CD4-positive, alpha-beta T cell treated with Interleukin-15 for 1 hour (primary cell): ENCODE results near the gene CCDC85C.
A peak's percentile ranks its signal among the peaks of the same experiment; 100 is the strongest.

Experiments used
- DNase-seq: peaks from one replicate; pipeline ENCODE4 v3.0.0-alpha.2; 2020

Gene CCDC85C

DNA sequence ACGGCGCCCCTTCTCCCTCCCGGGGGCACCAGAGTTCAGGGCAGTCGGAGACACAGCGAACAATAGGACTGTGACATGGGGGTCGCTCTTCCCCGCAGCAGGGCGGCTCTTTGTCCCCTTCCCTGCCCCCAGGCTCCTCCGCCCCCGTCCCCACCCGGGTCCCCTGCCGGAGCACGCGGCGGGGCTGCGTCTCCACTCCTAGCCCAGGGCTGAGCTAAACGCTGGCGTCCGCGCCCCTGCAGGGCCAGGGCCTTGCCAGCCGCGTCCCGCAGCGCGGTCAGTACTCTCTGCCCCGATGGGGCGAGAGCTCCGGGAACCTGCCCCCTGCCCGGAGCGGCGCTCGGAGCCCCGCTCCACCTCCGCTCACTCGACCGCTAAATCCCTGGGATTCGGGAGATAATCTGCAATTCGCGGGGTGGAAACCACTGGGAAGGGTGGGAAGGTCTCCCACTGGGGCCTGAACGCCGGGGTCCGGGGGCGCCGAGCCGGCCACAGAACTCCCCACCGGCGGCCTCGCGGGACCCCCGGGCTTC is 825 bp upstream of the CCDC85C start:
- no peak for DNase-seq

DNA sequence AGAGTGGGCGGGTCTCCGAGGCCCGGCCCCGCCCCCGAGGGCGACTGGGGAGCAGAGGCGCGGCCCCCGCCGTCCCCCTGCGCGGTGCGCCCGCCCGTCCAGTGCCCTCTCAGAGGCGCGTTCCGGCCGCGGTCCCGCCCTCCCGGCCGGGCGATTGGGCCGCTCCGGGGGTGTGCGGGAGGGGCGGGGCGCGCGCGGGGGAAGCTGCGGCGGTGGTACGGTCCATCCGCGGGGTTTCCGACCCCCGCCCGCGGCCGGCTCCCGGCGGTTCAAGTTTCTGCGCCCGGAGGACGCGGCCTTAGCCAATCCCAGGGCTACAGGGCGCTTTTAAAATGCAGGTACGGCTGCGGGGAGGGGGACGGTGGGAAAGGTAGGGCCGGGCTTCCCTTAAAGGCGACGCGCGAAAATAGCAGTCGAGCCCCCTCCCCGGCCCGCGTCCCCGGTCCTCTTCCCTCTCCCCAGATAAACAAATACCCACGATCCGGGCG is 315 bp upstream of the CCDC85C start:
- peak; percentile 95 for DNase-seq

GRCh38 chr14:99602788-99603415 is 1.1 kb downstream of the CCDC85C start:
- no peak for DNase-seq

DNA sequence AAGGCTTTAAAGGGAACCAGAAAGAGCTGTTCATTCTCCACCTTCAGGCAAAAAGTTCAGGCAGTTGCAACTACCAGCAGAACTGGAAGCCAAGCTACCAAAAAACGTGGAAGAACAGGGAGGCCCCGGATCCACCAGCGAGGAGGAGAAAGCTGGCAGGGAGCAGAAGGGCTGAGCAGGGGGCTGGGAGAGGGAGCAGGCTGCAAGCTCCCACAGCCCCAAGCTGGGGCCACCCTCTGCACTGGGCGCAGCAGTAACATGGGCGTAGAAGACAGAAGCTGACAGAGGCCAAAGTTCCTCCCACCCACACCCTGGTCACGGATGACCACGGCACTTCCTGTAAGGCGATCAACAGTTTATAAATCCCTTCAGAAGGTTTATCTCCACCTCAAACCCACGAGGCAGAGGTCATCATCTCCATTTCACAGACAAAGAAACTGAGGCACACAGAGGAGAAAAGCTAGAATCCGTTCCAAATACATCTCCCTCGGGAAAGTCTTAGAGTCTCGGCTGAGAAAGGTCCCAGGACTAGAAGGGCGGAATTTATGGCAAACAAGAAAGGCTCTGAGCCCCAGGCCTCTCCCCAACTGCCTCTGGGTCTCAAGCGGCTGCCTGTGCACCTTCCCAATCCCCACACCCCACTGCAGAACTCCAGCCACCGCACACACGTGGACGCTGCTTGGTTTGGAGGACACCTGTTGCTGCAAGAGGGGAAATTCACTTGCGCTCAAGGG is 1.8 kb downstream of the CCDC85C start:
- no peak for DNase-seq

- no peak for DNase-seq
Observed at GRCh38 chr14:99601361-99601831, 2.6 kb downstream of the CCDC85C start.

DNA sequence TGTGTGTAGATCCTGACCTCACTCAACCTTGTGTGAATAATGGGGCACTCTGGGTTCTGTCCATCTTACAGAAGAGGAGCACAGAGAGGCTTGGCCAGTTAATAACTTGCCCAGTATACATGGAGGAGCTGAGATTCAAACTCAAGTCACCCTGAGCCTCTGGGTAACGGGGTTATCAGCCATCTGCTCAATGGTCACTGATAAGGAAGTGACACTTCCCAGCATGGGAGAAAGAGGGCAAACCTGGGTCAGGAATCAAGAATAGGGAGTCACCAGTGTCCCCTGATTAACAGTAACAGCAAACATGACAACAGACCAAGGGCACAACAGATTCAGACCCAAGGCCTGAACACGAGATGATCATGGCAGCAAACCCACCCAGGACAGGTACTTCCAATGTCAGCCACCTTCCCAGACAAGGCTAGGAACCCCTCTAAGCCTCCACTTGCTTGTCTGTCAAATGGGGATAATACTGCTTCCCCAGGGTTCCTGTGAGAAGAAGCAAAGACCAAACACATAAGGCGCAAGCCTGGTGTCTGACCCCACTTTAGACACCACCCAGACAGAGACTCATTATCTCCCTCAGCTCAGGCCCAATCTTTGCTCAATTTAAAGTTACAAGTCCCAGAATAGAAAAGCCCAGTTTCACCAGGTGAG is 3.6 kb downstream of the CCDC85C start:
- DNase-seq = no peak

DNA sequence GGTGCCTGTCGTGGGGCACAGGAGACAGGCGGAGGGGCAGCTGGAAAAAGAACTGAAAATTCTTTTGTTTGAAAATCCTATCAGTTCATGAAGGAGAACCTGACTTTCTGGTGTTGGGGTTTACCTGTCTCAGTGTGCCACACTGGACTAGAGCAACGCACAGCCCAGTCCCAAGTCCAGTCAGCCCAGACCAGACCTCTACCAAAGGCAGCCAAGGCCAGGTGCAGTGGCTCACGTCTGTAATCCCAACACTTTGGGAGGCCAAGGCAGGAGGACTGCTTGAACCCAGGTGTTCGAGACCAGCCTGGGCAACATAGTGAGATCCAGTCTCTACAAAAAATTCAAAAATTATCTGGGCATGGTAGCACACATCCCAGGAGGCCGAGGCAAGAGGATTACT is 4.6 kb downstream of the CCDC85C start:
- DNase-seq = no peak

DNA sequence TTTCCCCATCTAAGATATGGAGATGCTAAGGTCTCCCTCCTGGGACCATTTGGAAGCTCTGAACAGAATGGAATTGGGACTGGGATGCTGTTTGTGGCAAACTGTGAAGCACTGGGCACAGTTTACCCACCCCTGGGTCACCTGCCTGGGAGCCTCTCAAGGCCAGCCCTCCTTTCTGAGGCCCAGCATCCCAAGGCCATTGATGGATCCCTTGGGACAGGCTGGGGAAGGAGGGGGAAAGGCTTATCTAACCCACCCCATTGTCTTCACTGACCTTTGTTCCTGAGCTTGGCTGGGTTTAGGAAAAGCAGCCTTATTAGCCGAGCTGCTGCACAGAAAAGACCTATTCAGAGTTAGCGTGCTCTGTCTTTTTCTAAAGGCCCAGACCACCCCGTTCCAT is 5.2 kb downstream of the CCDC85C start:
- DNase-seq = no peak

DNA sequence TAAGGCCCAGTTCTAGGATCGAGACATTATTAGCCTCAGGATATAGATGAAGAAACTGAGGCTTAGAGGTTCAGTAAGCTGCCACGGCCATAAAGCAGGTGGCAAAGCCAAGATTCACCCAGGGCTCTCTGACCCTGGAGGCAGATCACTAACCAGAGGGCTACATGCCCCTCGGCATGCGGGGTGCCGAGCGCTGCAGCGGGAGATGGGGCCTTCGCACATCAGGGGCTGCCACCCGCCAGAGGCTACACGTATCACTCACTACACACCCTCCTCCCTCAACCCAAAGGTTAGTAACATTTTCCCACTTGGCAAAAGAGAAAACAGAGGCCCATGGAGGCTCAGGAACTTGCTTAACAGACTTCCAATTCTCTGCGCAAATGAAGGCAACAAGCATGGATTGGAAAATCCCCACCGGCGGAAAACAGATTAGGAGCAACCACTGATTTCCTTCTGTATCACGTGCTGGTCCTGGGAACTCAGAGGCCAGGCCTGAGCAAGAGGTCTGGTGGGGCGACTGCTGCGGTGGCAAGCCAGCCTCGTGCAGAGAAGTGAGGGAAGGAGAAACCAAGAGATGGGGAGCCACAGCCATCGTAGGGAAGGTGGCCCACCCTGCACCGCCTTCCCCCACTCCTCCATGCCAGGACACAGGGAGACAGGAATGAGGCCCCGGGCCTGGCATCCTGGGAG is 6.0 kb downstream of the CCDC85C start:
- DNase-seq = no peak

- DNase-seq = no peak
Observed at GRCh38 chr14:99596772-99597171, 7.2 kb downstream of the CCDC85C start.

DNA sequence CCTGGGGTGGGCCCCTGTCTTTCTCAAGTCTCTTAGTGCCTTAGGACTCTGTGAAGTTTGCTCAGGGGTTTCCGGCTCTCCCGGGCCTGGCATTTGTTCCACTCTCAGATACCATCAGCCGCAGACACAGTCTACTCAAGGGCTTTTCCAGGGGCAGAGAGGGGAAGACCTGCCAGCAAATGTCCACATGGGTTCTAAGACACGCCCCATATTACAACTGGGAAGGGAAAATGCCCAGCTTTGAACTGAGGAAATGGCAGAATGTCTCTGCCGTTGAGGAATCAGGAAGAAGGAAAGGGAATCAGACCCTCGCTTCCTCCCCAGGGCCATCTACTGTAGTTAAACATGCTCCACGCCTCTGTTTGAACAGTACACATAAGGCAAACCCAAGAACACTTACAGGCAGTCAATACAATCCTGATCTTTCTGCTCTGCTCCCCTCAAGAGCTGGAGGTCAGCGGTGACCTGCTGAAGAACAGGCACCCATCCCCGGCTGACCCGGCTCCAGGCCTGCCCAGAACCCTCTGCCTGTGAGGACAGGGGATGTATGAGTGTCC is 7.9 kb downstream of the CCDC85C start:
- DNase-seq = no peak

DNA sequence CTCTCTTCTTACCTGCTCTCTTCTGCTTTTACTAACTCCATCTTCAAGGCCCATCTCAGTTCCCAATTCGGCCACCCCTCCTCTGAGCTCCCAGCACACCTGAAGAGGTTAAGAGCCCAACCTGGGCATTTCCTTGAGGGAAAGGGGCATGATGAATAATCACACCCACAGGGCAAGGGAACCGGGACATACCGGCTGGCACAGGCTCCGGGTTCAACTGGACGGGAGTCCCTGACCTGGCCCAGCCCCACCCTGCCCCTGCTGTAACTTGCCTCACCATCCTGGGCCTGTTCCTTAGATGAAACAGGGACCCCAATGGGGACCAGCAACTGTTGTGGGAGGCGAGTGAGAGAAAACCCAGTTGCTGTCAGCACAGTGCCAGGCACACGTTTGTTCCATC is 8.5 kb downstream of the CCDC85C start:
- DNase-seq = no peak

DNA sequence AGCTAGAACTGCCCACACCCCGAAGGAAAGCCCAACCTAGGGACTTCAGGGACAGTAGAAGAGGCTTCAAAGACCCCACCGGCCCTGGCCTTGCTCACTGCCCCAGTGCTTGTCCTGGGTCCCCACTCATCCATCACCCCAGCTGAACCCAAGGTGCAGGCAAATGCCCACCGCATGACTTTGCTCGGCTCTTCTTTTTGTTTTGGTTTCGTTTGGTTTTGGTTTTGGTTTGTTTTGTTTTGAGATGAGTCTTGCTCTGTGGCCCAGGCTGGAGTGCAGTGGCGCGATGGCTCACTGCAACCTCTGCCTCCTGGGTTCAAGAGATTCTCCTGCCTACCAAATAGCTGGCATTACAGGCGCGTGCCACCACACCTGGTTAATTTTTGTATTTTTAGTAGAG is 9.0 kb downstream of the CCDC85C start:
- no peak for DNase-seq

GRCh38 chr14:99593971-99594841 is 9.8 kb downstream of the CCDC85C start:
- DNase-seq = no peak

DNA sequence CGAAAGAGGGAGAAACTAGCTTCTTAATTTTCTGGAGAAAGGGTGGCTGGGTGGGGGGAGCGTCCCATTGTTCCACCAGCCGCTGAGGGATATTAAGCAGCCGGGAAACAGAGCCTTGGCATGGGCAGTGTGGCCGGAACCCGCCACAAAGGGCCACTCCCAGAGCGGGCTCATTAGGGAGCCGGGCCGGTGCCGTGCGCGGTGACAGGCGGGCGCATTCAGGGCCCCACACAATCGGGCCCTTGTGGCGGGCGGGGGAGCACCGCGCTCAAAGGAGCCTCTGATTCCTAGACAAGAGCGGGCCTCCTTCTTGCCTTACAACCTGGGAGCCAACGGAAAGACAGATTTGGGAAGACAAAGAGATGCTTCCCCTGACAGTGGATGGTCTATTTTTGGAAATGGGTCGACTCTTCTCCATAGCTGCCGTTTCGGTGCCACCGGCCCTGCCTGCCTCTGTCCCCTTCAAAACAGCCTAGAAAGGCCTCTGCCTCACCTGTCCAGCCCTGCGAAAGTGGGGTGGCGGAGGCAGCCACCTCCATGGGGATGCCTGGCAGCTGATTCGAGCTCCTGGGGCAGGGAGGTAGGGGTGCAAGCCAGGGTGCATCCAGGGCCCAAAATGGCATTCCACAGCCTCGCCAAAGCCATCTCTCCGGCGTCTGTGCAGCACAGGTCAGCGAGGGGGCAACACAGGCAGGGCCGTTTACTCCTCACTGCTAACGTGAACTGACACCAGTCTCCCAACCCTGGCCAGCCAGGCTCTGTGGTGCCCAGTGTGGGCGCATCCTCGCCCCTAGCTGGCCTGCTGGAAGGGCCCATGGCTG is 10.9 kb downstream of the CCDC85C start:
- no peak for DNase-seq

DNA sequence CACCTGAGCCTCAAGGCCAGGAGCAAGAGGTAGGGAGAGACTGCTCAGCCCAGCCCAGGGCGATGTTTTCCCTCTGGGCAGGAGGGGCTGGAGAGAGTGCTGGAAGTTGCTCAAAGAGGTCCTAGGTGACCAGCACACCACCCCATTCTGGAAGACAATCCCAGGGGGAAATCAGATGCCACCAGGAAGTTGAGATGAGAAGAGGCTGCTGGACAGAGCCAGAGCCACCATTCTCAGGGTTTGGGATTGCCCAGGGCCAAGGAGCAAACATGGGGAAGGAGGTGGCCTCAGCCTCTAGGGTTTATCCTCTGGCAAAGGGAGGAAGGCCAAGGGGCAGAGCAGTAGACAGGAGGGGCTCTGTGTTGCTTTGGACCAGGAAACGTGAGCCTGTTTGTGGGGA is 11.6 kb downstream of the CCDC85C start:
- DNase-seq = no peak

GRCh38 chr14:99590746-99591555 is 13.1 kb downstream of the CCDC85C start:
- DNase-seq = no peak

GRCh38 chr14:99589651-99590530 is 14.1 kb downstream of the CCDC85C start:
- DNase-seq = no peak

GRCh38 chr14:99589031-99589441 is 15.0 kb downstream of the CCDC85C start:
- DNase-seq = no peak
